ENCODE measurements around the gene PLEKHM2.

The PLEKHM2 gene

DNA sequence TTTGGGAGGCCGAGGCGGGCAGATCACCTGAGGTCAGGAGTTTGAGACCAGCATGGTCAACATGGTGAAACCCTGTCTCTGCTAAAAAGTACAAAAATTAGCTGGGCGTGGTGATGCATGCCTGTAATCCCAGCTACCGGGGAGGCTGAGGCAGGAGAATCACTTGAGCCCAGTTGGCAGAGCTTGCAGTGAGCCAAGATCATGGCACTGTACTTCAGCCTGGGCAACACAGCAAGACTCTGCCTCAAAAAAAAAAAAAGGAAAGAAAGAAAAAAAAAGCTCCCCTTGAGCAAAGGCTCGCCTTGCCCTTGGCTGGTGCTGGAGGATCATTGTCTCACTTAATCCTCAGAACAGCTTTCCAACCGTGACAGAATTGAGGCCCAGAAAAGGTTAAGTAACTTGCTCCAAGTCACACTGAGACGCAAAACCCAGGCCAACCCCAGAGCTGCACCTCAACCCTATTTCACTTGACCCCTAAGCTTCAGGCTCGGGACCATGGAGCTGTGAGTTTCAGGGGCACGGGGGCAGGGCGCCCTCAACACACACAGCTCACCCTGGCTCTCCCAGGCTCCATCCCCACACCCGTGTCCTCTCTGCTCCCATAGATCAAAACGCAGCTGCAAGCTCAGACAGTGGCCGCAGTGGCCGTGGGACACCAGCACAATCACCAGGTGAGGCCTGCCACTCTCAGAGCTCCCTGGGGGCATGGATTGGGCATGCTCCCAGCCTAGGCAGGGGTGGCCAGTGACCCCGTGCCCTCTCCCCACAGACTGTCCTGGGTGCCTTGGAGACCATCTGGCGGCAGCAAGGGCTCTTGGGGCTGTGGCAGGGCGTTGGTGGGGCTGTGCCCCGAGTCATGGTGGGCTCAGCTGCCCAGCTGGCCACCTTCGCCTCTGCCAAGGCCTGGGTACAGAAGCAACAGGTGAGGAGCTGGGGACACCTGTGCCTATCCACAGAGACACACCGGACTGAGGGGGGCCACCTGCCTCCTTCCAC lies 53.5 kb downstream of the PLEKHM2 start:
- H4K20me1 ChIP-seq (ENCODE audit: control insufficient read depth, insufficient read depth, low read depth, low read length): no peaks in the 10 kb centered on the region
- no peaks in the 10 kb centered on the region for H3K27me3 ChIP-seq (ENCODE audit: control insufficient read depth, low read length)
- no peak overlapping the region for H3K27ac ChIP-seq (ENCODE audit: low read depth, low read length)
- no peaks in the 10 kb centered on the region for H3K79me2 ChIP-seq (ENCODE audit: control insufficient read depth, low read length)
- no peak overlapping the region for H3K4me2 ChIP-seq (ENCODE audit: low read length)
- no peaks in the 10 kb centered on the region for H3K9me3 ChIP-seq (ENCODE audit: control insufficient read depth, insufficient read depth, low read length)
- H3K4me1 ChIP-seq (ENCODE audit: control insufficient read depth, low read length): no peaks in the 10 kb centered on the region
- H3K4me3 ChIP-seq (ENCODE audit: low read length): no peak overlapping the region
- TF ChIP-seq, protein P1, sequence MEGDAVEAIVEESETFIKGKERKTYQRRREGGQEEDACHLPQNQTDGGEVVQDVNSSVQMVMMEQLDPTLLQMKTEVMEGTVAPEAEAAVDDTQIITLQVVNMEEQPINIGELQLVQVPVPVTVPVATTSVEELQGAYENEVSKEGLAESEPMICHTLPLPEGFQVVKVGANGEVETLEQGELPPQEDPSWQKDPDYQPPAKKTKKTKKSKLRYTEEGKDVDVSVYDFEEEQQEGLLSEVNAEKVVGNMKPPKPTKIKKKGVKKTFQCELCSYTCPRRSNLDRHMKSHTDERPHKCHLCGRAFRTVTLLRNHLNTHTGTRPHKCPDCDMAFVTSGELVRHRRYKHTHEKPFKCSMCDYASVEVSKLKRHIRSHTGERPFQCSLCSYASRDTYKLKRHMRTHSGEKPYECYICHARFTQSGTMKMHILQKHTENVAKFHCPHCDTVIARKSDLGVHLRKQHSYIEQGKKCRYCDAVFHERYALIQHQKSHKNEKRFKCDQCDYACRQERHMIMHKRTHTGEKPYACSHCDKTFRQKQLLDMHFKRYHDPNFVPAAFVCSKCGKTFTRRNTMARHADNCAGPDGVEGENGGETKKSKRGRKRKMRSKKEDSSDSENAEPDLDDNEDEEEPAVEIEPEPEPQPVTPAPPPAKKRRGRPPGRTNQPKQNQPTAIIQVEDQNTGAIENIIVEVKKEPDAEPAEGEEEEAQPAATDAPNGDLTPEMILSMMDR (IDR thresholded peaks at IDR 0.05; ENCODE audit: low read depth, low read length, poor library complexity, severe bottlenecking): no peak
- no peak for TF ChIP-seq EZH2phosphoT487 (IDR thresholded peaks at IDR 0.05; ENCODE audit: borderline replicate concordance, low read length)
- no peaks in the 10 kb centered on the region for H3K9me2 ChIP-seq (replicated peaks; ENCODE audit: control insufficient read depth, low read length)
- H3F3A ChIP-seq (ENCODE audit: control insufficient read depth, insufficient read depth): no peaks in the 10 kb centered on the region
- H3K36me3 ChIP-seq (ENCODE audit: control insufficient read depth, low read length): peaks cover 10% of the 10 kb centered on the region; the same call in 1 of the 2 replicates

DNA sequence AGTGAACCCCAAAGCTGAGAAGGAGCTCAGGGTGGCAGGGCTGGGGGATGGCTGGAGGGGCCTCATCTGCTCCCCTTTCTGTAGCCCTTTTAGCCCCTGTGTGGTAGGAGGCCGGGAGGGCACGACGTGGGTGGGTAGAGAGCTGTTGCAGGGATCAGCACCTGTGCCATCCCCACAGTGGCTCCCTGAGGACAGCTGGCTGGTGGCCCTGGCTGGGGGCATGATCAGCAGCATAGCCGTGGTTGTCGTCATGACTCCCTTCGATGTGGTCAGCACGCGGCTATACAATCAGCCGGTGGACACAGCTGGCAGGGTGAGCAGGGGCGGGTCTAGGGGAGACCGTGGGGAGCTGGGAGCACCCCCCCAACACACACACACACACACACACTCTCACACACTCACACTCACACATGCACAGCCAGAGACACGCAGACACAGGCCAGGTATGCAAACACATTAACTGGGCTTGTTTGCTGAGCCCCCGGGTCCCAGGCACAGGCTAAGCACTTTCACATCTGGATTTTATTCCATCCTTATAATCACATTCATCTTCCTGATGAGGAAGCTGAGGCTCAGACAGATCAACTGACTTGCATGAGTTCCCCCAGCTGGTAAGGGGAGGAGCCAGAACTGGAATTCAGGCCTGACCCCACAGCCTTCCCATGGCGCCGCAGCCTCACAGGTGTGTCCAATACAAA lies 54.4 kb downstream of the PLEKHM2 start:
- H3K4me1 ChIP-seq (ENCODE audit: control insufficient read depth, low read length): no peaks in the 10 kb centered on the region
- H3K9me2 ChIP-seq (replicated peaks; ENCODE audit: control insufficient read depth, low read length): no peaks in the 10 kb centered on the region
- H3K4me3 ChIP-seq (ENCODE audit: low read length): no peak overlapping the region
- no peaks in the 10 kb centered on the region for H3K9me3 ChIP-seq (ENCODE audit: control insufficient read depth, insufficient read depth, low read length)
- H4K20me1 ChIP-seq (ENCODE audit: control insufficient read depth, insufficient read depth, low read depth, low read length): no peaks in the 10 kb centered on the region
- TF ChIP-seq, protein P1 (IDR thresholded peaks at IDR 0.05; ENCODE audit: low read depth, low read length, poor library complexity, severe bottlenecking): no peak
- no peak for TF ChIP-seq EZH2phosphoT487 (IDR thresholded peaks at IDR 0.05; ENCODE audit: borderline replicate concordance, low read length)
- H3K27ac ChIP-seq (ENCODE audit: low read depth, low read length): no peak overlapping the region
- no peaks in the 10 kb centered on the region for H3K27me3 ChIP-seq (ENCODE audit: control insufficient read depth, low read length)
- H3F3A ChIP-seq (ENCODE audit: control insufficient read depth, insufficient read depth): no peaks in the 10 kb centered on the region
- peaks cover 7% of the 10 kb centered on the region; the same call in 1 of the 2 replicates for H3K36me3 ChIP-seq (ENCODE audit: control insufficient read depth, low read length)
- H3K79me2 ChIP-seq (ENCODE audit: control insufficient read depth, low read length): no peaks in the 10 kb centered on the region
- no peak overlapping the region for H3K4me2 ChIP-seq (ENCODE audit: low read length)

DNA sequence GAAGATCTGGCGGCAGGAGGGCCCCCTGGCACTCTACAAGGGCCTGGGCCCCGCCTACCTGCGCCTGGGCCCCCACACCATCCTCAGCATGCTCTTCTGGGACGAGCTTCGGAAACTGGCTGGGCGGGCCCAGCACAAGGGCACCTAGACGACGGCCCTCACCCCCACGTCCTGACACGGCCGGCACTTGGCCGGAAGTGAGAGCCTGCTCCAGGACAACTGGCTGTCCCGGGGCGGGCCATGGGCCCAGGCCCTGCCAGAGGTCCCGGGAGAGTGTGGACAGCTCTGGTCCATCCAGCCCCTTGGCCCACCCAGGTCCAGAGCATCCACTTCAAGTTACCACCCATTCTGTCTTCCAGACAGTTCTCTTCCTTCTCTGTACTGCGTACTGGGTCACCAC lies 55.1 kb downstream of the PLEKHM2 start:
- Histone ChIP-seq H3K9me3 (ENCODE audit: control insufficient read depth, insufficient read depth, low read length) (no peaks in the 10 kb centered on the region), H3F3A (ENCODE audit: control insufficient read depth, insufficient read depth) (no peaks in the 10 kb centered on the region), H3K27me3 (ENCODE audit: control insufficient read depth, low read length) (no peaks in the 10 kb centered on the region), H3K27ac (ENCODE audit: low read depth, low read length) (no peak overlapping the region), H3K4me1 (ENCODE audit: control insufficient read depth, low read length) (no peaks in the 10 kb centered on the region), H3K79me2 (ENCODE audit: control insufficient read depth, low read length) (no peaks in the 10 kb centered on the region), H3K4me3 (ENCODE audit: low read length) (no peak overlapping the region), H4K20me1 (ENCODE audit: control insufficient read depth, insufficient read depth, low read depth, low read length) (no peaks in the 10 kb centered on the region), H3K9me2 (replicated peaks; ENCODE audit: control insufficient read depth, low read length) (no peaks in the 10 kb centered on the region), H3K36me3 (ENCODE audit: control insufficient read depth, low read length) (peaks cover under 1% of the 10 kb centered on the region; the same call in 1 of the 2 replicates), H3K4me2 (ENCODE audit: low read length) (no peak overlapping the region)
- TF ChIP-seq, protein P1 (IDR thresholded peaks at IDR 0.05; ENCODE audit: low read depth, low read length, poor library complexity, severe bottlenecking): no peak
- TF ChIP-seq EZH2phosphoT487 (IDR thresholded peaks at IDR 0.05; ENCODE audit: borderline replicate concordance, low read length): no peak

All from DOHH2 (cell line).